Kidney capillary endothelial cell (primary cell): Measurements from ENCODE around the gene KIAA1671.
"Not testable (repeated sequence)": the region's sequence is repeated elsewhere in the genome, so short reads cannot be mapped to it uniquely, and the experiment has no call there.

ENCODE experiments used
- DNase-seq: peaks from one replicate; pipeline ENCODE4 v3.0.0-alpha.2; 2018; ENCODE audit warnings: low spot score

Gene KIAA1671

DNA sequence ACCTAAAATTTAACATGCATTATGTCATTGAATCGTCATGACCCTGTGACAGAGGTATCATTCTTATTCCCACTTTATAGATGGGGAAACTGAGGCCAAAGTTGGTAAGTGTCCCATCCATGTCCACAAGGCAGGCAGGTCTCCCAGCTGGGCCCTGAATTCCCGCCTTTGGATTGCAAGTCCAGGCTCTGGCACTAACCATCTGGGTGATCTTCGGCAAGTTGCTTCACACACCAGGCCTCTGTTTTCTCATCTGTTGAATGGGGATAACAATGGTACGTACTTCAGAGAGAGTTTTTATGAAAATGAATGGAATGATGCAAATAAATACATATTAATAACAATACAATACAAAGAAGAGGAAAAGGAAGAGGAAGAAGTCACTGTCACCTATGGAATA, 250.6 kb downstream of the KIAA1671 start:
- DNase-seq = no peak

DNA sequence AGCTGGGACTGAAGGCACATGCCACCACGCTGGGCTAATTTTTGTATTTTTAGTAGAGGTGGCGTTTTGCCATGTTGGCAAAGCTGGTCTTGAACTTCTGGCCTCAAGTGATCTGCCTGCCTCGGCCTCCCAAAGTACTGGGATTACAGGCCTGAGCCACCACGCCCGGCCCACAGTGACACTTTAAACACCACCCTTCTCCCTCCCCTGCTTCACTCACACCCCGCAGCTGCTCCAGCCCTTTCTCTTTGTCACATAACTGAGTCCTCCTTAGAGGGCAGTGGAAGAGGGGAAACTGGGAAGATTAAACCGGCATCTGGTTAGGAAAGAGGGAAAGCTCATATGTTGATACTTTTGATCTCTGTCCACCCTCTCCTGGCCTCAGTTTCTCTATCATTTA, 252.0 kb downstream of the KIAA1671 start:
- DNase-seq = not testable (repeated sequence)

DNA sequence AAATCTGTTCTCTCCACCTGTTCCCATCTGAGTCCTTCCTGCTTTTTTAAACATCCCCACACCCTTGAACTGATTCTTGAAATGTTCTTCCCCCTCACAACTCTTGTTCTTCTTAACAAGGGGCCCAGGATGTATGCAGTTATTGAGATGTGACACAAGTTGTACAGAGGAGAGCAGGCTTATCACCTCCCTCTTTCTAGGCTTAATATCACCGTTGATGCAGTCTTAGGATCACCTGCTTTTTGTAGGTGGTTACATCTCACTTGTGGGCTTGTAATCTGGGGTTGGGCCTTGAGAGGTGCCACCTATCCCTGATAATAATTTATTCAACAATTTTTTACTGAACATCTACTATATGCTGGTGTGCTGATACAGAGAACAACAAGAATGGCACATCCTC, 253.3 kb downstream of the KIAA1671 start:
- DNase-seq = no peak

DNA sequence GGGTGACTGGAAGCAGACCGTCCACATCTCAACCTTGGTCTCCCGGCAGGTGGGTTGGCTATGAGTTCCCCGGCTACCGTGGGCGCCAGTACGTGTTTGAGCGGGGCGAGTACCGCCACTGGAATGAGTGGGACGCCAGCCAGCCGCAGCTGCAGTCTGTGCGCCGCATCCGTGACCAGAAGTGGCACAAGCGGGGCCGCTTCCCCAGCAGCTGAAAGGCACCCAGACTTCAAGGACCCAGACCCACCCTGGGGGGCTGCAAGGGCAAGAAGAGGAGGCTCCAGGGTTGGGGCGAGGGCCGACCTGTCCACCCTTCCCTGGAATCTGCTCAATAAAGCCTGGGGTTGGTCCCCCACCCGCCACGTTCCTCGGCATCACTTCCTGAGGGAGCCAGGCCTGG, 254.5 kb downstream of the KIAA1671 start:
- DNase-seq = no peak

DNA sequence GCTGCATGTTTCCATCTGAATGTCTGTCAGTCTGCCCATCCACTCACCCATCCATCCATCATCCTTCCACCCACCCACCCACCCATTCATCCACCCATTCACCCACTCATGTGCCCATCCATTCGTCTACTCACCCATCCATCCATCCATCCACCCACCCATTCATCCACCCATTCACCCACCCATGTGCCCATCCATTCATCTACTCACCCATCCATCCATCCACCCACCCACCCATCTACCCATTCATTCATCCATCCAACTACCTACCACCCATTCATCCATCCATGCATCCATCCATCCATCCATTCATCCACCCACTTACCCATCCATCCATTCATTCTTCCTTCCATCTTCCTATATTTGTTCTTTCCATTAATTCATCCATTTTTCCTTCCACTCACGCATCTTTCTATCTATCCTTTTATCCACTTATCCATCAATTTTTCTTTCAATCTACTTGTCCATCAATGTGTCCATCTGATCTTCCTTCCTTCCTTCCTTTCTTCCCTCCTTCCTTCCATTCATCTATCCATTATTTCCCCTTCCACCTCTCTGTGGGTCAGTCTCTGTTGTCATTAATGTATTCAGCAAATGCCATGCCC, 255.1 kb downstream of the KIAA1671 start:
- no peak for DNase-seq

DNA sequence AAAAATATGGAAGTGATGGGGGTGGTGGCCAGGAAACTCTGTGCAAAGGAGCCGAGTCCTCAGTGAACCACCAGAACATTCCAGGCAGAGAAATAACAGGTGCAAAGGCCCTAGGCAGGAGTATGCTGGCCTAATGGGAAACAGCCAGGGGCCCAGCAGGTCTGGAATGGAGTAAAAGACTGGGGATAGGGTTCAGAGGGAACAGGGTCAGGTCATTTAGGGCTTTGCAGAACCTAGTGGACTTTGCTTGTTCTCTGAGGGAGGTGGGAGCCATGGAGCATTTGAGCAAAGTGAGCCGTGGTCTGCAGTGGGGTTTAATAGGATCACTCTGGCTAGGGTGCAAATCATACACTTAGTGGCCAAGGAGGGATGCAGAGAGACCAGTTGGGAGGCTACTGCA, 255.8 kb downstream of the KIAA1671 start:
- DNase-seq = no peak

DNA sequence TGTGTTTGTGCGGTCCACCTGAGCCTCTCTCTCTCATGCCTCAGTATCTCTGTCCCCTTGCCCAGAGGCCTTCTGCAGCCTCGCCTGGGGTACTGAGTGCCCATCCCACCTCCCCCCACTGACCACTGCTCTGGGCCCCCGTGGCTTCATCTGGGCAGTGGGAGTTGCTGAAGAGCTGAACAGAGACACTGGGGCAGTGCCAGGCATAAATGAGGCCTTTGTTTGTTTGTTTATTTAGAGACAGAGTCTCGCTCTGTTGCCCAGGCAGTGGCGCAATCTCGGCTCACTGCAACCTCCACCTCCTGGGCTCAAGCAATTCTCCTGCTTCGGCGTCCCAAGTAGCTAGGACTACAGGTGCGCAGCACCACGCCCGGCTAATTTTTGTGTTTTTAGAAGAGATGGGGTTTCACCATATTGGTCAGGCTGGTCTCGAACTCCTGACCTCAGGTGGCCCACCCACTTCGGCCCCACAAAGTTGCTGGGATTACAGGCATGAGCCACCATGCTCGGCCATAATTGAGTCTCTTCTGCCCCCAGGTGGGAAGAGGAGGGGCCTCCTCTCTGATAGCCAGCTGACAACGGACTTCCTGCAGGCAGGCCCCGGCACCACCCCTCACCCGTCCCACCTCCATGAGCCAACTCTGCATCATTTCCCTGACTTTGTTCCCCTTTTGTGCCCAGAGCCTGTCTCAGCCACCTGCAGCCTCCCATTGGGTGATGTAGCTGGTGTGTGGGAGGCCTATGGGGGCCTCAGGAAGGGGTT, 256.4 kb downstream of the KIAA1671 start:
- no peak for DNase-seq

DNA sequence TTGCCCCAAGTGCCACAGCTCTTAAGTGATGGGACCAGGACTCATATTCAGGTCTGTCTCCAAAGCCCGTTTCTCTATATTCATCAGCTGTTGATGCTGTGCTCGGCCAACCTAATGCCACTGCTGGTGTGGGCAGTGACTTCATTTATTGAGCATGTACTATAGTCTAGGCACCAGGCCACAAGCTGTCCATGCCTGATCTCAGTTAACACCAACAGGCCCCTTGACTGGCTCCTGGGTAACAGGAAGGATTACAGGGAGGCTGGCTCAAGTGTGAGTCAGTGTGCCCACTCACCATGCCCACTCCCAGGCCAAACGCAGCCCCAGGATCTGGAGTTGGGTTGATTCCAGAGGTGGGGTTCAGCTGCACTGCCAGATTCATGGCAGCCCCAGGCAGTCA, 258.3 kb downstream of the KIAA1671 start:
- no peak for DNase-seq

DNA sequence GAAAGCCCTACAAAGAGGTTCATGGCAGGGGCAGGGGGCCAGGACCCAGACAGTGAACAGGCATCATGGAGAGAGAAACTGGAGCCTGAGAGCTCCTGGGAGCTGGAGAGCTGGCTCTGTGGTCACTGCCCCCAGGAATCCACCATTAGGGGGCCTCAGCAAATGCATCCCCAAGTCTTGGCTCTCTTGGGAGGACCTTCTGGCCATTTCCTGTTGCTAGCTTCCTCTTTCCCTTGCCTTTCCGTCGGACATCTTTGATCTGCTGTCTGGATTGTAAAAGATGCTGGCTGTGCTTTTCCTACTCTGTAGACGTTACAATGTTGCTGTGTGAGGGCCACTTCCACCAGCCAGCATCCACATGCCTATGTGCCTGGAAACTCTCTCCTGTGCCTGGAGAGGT, 259.8 kb downstream of the KIAA1671 start:
- DNase-seq = peak; percentile 16

DNA sequence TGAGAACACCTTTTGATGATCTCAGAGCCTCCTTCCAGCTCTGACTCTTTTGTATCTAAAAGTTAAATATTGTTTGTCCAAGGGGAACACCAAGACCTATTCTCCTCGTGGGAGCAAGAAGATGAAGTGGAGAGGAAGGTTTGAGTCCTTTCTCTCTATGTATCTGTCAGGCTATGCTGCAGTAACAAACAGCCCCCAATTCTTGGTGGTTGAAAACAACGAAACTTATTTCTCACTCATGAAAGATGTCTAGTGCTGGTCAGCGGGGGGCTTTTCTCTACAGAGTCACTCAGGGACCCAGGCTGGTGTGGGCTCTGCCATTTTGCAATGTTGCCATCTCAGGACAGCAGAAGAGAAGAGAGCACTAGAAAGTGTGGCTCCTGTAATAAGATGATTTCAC, 260.7 kb downstream of the KIAA1671 start:
- DNase-seq = no peak

DNA sequence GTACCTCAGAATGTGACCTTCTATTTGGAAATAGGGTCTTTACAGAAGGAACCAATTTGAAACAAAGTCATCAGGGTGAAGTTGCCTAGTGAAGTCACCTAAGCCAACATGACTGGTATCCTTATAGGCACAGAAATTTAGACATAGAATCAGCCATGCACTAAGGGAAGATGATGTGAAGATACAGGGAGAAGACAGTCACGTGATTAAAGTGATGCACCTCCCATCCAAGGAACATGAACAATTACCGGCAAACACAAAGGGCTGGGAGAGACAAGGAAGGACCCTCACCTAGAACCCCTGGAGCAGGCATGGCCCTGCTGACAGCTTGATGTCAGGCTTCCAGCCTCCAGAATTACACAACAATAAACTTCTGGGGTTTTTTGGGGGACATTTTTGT, 263.7 kb downstream of the KIAA1671 start:
- DNase-seq = no peak

DNA sequence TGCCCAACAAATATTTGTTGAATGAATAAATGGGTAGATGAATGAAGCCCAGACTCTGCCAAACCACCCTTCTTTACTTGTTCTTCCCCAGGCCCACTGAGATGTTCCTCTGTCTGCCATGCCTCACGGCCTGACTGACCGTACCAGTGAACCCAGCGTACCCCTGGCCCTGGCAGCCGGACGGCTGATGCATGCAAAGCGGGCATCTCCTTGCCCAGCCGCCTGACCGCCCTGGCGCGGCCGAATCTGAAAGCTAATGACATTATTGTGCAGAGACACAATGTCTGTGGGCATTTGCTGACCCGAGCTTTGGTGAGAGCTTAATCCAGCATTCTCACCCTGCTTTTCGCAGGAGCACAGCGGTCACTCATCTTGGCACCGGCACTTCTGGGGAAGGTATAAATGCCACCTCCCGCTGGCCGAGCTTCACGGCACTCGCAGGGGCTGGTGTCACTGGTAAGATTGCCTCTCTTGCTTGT, 266.7 kb downstream of the KIAA1671 start, which contains the start of gene CRYBB2:
CRYBB2 (plus strand) TSS at position 429 of the 479 bp plus-strand sequence. CDS start 1,791 bp downstream, outside the sequence.
- DNase-seq = no peak

DNA sequence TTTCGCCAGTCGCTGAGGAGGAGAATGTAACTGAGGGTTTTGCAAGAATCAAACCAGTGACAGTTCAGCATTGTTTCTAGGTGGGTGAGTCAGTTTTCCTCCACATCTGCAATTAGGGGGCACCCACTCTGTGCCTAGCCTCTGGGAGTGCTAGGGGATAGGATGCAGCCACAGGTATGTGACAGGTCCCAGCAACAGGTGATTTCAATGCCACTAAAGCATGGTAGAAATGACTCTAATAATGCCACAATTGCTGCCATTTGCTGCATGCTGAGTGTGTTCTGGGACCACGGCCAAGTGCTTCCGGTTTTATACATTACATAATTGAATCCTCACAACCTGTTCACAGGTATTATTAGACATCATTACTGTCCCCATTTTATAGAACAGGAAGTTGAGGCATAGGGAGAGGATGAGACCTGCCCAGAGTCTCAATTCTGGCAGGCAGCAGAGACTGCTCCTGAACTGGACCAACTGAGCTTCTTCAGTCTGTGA, 267.5 kb downstream of the KIAA1671 start:
- no peak for DNase-seq

DNA sequence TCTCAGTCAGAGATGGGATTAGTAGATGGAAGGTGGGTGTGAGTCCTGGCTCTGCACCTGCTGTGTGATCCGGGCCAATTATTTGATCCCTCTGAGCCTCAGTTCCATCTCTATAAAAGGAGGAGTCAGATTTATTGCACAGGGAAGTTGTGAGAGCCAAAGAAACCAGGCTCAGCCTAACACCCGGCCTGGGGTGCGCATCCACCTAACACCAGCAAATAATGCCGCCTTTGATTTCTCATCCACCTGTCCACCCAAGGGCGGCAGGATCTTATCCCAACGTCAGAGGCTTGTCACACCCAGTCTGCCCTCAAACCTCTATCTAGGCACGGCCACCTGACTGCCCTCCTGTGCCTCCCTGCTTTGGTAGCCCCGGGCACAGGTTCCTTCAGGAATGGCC, 269.3 kb downstream of the KIAA1671 start:
- DNase-seq = no peak

DNA sequence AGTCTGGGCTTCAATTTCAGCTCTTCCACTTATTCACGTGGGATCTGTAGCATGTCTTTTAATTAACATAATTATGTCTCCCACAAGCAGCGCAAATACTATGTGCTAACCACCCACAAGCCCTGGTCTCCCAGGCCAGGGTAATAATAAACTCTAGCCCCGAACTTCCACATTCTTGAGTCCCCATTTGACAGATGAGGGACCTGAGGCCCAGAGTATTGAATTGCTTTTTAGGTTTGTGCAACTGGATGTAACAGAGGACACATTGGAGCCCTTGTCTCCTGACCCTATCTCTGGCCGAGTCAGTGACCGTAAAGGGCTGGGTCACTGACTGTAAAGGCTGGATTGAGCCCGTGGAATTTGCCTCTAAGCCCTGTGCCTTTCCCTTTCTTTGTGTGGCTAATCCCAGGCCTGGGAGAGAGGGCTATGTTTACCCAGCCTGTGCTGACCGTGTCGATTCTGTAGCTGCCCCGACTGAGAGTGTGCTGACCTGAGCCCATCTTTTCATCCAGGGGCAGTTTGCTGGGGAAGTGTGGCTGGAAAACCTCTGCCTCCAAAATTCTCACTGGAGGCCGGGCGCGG, 270.8 kb downstream of the KIAA1671 start:
- DNase-seq = no peak

DNA sequence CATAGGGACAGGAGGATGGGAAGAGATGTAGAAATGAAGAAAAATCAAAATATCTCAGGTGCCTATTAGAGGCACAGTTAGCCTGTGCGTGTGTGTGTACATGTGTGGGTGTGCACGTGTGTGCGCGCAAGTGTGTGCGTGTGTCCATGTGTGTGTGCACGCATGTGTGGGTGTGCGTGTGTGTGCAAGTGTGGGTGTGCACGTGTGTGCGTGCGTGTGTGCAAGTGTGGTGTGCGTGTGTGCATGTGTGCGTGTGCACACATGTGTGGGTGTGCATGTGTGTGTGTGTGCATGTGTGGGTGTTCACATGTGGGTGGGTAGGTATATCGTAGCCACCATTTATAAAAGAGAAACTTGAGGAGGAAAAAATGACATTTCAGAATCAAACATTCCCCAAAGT, 276.3 kb downstream of the KIAA1671 start:
- DNase-seq = no peak

DNA sequence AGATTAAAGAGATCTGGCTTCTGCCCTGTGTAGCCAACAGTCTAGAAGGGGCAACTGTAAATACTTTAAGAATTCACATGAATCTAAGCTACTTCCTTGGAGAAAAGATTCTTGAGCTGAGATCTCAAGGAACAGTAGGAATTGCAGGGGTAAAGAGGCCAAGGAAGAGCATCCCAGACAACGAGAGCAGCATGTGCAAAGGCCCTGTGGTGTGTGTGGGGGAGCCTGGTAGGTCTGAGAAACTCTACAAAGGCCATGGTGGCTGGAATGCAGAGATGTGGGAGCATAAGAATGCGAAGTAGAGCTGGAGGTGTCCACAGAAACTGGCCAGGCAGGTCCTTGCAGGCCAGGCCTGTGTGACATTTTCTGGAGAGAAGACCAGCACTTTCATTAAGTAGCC, 278.2 kb downstream of the KIAA1671 start:
- DNase-seq = not testable (repeated sequence)

DNA sequence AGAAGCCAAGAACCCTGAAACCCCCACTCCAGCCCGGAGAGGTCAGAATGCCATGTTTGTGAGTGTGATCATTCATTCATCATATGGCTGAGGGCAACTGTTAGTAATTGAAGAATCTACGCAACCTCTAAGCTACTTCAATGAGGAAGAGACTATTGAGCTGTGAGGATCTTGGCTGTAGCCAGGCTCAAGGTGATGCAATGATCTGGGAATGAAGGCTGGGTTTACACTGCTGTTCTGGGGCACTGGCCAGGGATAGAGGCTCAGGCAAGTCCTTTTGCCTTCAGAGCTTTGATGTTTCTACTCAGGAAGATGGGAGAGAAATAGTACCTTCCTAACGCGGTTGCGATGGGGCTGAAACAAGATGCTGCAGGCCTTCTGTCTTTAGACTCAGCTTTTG, 279.8 kb downstream of the KIAA1671 start:
- no peak for DNase-seq

DNA sequence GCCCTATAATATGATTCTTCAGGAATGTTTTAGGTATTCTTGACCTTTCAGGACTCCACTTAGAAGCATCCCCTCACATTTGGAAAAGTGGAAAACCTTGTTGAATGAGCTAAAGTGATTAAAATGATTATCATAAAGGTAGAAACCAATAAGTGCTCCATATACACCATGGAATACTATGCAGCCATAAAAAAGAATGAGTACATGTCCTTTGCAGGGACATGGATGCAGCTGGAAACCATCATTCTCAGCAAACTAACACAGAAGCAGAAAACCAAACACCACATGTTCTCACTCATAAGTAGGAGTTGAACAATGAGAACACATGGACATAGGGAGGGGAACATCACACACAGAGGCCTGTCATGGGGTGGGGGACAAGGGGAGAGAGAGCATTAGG, 281.2 kb downstream of the KIAA1671 start:
- DNase-seq = not testable (repeated sequence)

DNA sequence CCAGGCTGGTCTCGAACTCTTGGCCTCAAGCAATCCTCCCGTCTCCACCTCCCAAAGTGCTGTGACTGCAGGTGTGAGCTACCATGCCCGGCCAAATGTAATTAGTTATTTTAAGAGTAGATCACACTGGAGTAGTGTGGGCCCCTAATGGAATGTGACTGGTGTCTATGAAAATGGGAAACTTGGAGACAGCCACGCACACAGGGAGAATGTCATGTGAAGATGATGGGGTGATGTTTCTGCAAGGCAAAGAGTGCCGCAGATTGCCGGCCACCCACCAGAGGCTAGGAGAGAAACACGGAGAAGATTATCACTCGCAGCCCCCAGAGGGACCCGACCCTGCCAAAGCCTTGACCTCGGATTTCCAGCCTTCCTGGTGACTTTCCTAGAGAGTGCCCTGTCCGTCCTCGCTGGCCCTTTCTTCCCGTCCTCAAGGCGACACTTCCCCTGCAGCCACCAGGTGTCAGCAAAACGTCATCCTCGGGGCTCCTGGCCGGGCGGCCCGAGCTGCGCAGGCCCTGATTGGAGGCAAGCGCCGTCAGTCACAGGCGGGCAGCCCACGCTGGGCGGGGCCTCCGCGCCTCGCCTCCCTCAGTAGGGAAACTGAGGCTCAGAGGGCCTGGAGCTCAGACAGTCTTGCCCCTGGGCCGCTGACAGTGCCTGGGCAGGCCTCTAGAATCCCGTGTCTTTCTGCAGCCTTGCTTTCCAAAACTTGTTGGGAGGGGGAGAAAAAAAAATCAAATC, 283.2 kb downstream of the KIAA1671 start:
- DNase-seq = peak; percentile 82

DNA sequence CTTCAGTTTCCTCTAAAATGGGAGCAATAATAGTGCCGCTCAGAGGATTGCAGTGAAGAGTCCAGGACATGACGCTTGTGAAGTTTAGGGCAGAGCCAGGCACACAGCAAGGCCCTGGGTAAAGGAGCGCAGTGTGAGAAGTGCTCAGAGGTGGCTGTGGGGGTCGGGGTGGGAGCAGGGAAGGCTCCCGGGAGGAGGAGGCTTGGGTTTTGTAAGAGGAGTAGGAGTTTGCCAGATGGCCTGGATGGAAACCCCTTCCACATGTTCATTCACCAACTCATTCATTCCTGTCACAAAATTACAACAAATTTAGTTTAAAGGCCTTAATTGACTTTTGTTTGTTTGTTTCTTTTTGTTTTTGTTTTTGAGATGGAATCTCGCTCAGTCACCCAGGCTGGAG, 283.9 kb downstream of the KIAA1671 start:
- no peak for DNase-seq

DNA sequence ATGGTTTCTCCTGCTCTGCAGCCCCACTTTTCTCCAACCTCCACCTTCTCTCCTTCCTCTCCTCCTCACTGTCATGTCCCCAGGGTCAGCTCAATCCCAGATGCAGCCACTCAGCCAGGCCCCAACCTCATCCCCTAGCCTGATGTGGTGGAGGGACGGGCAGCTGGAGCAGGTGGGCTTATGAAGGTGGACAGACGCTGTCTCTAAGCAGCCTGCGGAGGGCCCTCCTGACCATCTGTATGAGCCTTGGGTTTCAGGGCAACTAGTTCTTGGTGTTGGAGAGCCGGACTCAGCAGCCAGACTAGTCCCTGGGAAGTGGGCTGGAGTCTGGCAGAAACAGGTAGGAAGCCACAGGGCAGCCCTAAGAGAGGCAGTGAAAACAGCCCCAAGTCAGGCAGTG, 285.0 kb downstream of the KIAA1671 start:
- DNase-seq = no peak
